Epithelial cell of esophagus (primary cell): ENCODE results near the gene BARX1.

ENCODE experiments used
- DNase-seq: peaks from one replicate; pipeline ENCODE4 v3.0.0; 2010; ENCODE audit warnings: low read depth
- H3K4me3 ChIP-seq: 2 replicates; pipeline ENCODE4 v1.5.1; 2011; ENCODE audit warnings: mild to moderate bottlenecking, low read length, control low read depth
- CTCF ChIP-seq: IDR thresholded peaks from 2 replicates; pipeline ENCODE4 v1.5.1; 2011; ENCODE audit warnings: low read depth, mild to moderate bottlenecking, low read length, control low read depth, inconsistent platforms; ENCODE audit not compliant: insufficient read depth; ENCODE audit errors: missing control alignments

Gene BARX1

GRCh38 chr9:93910196-93910595, 45.0 kb downstream of the BARX1 start:
- DNase-seq, result no peak
- TF ChIP-seq CTCF, result no peak
- H3K4me3 ChIP-seq, result no peak overlapping the region

- no peak for TF ChIP-seq CTCF
- no peak for DNase-seq
- H3K4me3 ChIP-seq, result no peak overlapping the region
These were observed 45.9 kb downstream of the BARX1 start for GRCh38 chr9:93909242-93909616.

- DNase-seq, result no peak
- no peak for TF ChIP-seq CTCF
- no peak overlapping the region for H3K4me3 ChIP-seq
These were observed 46.4 kb downstream of the BARX1 start for GRCh38 chr9:93908591-93909241.

GRCh38 chr9:93907551-93908199, 47.5 kb downstream of the BARX1 start:
- DNase-seq, result no peak
- H3K4me3 ChIP-seq, result no peak overlapping the region
- no peak for TF ChIP-seq CTCF

GRCh38 chr9:93906195-93906880, 48.8 kb downstream of the BARX1 start:
- no peak overlapping the region for H3K4me3 ChIP-seq
- no peak for TF ChIP-seq CTCF
- no peak for DNase-seq

- no peak overlapping the region for H3K4me3 ChIP-seq
- no peak for TF ChIP-seq CTCF
- no peak for DNase-seq
These were observed 49.6 kb downstream of the BARX1 start for GRCh38 chr9:93905473-93906133.
